IMR-90 (cell line): ENCODE measurements around the gene PTPRN2. TPM values are rescaled to one million over a fixed set of nuclear protein-coding genes. Genes with fewer than 3 reads are reported as not detected.

Source experiments
- ATAC-seq: fragments of 200-7000 bp; cut with Tn5 transposase; 2 replicates; pipeline ENCODE4 v1.9.1; 2020; ENCODE audit warnings: low read depth, mild to moderate bottlenecking, moderate library complexity
- BruUV-seq: library from RNA; stranded (reverse); fragments of 400-500 nt; replicated peaks from 2 replicates; lab custom pipeline; 2021; lab: Mats Ljungman, UMichigan
- CTCF ChIA-PET: fragments of 300-600 bp; formaldehyde crosslinking; extraction: SDS; loops from one replicate; lab custom pipeline; 2021; ENCODE audit warnings: antibody characterized with exemption; lab: Yijun Ruan, JAX
- POLR2A ChIA-PET: fragments of 300-600 bp; sonication (Branson Sonifier 250); formaldehyde crosslinking; loops from one replicate; lab custom pipeline; 2022; ENCODE audit warnings: antibody characterized with exemption; ENCODE audit not compliant: unreplicated experiment; lab: Charles Lee
- DNase-seq: peaks from one replicate; pipeline ENCODE4 v3.0.0; 2013
- H2AFZ ChIP-seq: replicated peaks from 2 replicates; pipeline ENCODE3; 2013; ENCODE audit warnings: low read length, mild to moderate bottlenecking; ENCODE audit not compliant: poor library complexity
- H2AK5ac ChIP-seq: 2 replicates; pipeline ENCODE4 v1.6.1; 2013; ENCODE audit warnings: low read depth, low read length, inconsistent platforms
- H2AK9ac ChIP-seq: replicated peaks from 2 replicates; pipeline ENCODE3; 2013; ENCODE audit warnings: mild to moderate bottlenecking, low read depth, low read length, moderate library complexity; ENCODE audit not compliant: poor library complexity
- H2BK120ac ChIP-seq: 2 replicates; pipeline ENCODE4 v1.6.1; 2013; ENCODE audit warnings: low read depth, low read length, inconsistent platforms
- H2BK15ac ChIP-seq: 3 replicates; pipeline ENCODE4 v1.6.1; 2013; ENCODE audit warnings: low read depth, low read length, inconsistent platforms
- H2BK20ac ChIP-seq: 2 replicates; pipeline ENCODE4 v1.6.1; 2013; ENCODE audit warnings: low read depth, mild to moderate bottlenecking, inconsistent platforms, low read length, moderate library complexity
- H2BK5ac ChIP-seq: 2 replicates; pipeline ENCODE4 v1.6.1; 2013; ENCODE audit warnings: mild to moderate bottlenecking, low read depth, low read length, inconsistent platforms; ENCODE audit not compliant: poor library complexity, severe bottlenecking
- H3K14ac ChIP-seq: replicated peaks from 2 replicates; pipeline ENCODE4 v1.6.1; 2013; ENCODE audit warnings: low read depth, low read length, inconsistent platforms
- H3K18ac ChIP-seq: 2 replicates; pipeline ENCODE4 v1.6.1; 2013; ENCODE audit warnings: low read depth, low read length, control low read depth
- H3K23ac ChIP-seq: 2 replicates; pipeline ENCODE4 v1.6.1; 2013; ENCODE audit warnings: low read depth, low read length, inconsistent platforms
- H3K27ac ChIP-seq: 2 replicates; pipeline ENCODE4 v1.5.1; 2013; ENCODE audit warnings: mild to moderate bottlenecking, control low read depth, low read length; ENCODE audit not compliant: insufficient read depth
- H3K27me3 ChIP-seq: 2 replicates; pipeline ENCODE4 v1.6.1; 2013; ENCODE audit warnings: low read length; ENCODE audit not compliant: control insufficient read depth, insufficient read depth
- H3K36me3 ChIP-seq: 2 replicates; pipeline ENCODE4 v1.6.1; 2013; ENCODE audit warnings: low read length, mixed read lengths; ENCODE audit not compliant: control insufficient read depth, insufficient read depth
- H3K4ac ChIP-seq: 2 replicates; pipeline ENCODE4 v1.6.1; 2013; ENCODE audit warnings: low read depth, low read length, inconsistent platforms
- H3K4me1 ChIP-seq: 2 replicates; pipeline ENCODE4 v1.6.1; 2013; ENCODE audit warnings: low read length, mixed read lengths; ENCODE audit not compliant: control insufficient read depth, insufficient read depth
- H3K4me2 ChIP-seq: 2 replicates; pipeline ENCODE4 v1.6.1; 2013; ENCODE audit warnings: low read depth, mild to moderate bottlenecking, control low read depth, low read length, moderate library complexity
- H3K4me3 ChIP-seq: 2 replicates; pipeline ENCODE4 v1.5.1; 2013; ENCODE audit warnings: low read depth, mild to moderate bottlenecking, control low read depth, low read length, moderate library complexity; ENCODE audit not compliant: insufficient read depth
- H3K56ac ChIP-seq: 2 replicates; pipeline ENCODE4 v1.6.1; 2013; ENCODE audit warnings: low read length, inconsistent platforms; ENCODE audit not compliant: insufficient read depth; ENCODE audit errors: extremely low read depth
- H3K79me1 ChIP-seq, 2 experiments: 2 replicates each; pipeline ENCODE4 v1.6.1; 2013; ENCODE audit warnings: low read length in 2 of 2, inconsistent platforms in 1 of 2, low read depth in 1 of 2
- H3K9ac ChIP-seq: 2 replicates; pipeline ENCODE4 v1.6.1; 2013; ENCODE audit warnings: low read depth, low read length, control low read depth
- H3K9me1 ChIP-seq: 2 replicates; pipeline ENCODE4 v1.6.1; 2013; ENCODE audit warnings: low read length, inconsistent platforms; ENCODE audit not compliant: insufficient read depth
- H3K9me3 ChIP-seq: 2 replicates; pipeline ENCODE4 v1.6.1; 2013; ENCODE audit warnings: low read length; ENCODE audit not compliant: control insufficient read depth, insufficient read depth
- H4K20me1 ChIP-seq: 2 replicates; pipeline ENCODE4 v1.6.1; 2013; ENCODE audit warnings: low read length, inconsistent platforms; ENCODE audit not compliant: insufficient read depth
- H4K5ac ChIP-seq: 2 replicates; pipeline ENCODE4 v1.6.1; 2013; ENCODE audit warnings: mild to moderate bottlenecking, low read depth, low read length, control low read depth
- H4K8ac ChIP-seq, 2 experiments: 2 replicates each; pipeline ENCODE4 v1.6.1; 2013; ENCODE audit warnings: low read depth in 2 of 2, low read length in 2 of 2, control low read depth in 1 of 2, inconsistent platforms in 1 of 2
- H4K91ac ChIP-seq: 2 replicates; pipeline ENCODE4 v1.6.1; 2013; ENCODE audit warnings: low read depth, low read length, inconsistent platforms; ENCODE audit not compliant: insufficient read depth
- MAFK ChIP-seq: IDR thresholded peaks from 2 replicates; pipeline ENCODE4 v1.6.1; 2012; ENCODE audit warnings: low read depth, low read length, improper control_type of control experiment
- WGBS, 2 experiments: methylation state at CpG; one replicate each; pipeline versions ENCODE4 v1.1.5 to v1.1.7; 2013; ENCODE audit warnings: missing lambda C conversion rate in 2 of 2; ENCODE audit not compliant: insufficient read length in 1 of 2; ENCODE audit errors: extremely low coverage in 2 of 2; 5-methylcytosine and 5-hydroxymethylcytosine counted together
- dilution Hi-C: fragments of 300-500 bp; cut with HindIII; formaldehyde crosslinking; loops from one replicate; pipeline ENCODE4 v1.14.3; 2018; ENCODE audit warnings: low sequenced_read_pairs; ENCODE audit not compliant: unreplicated experiment
- in situ Hi-C: fragments of 300-500 bp; cut with MboI; formaldehyde crosslinking; loops from 3 replicates; pipeline ENCODE4 v1.14.3; 2019; ENCODE audit warnings: low sequenced_read_pairs, inconsistent platforms, mixed read lengths
- intact Hi-C: fragments of 100-400 bp; cut with micrococcal nuclease; formaldehyde crosslinking; loops from 2 replicates; pipeline ENCODE4 v1.10.0; 2022
- polyA plus RNA-seq, 3 experiments: library from polyadenylated mRNA; depleted of rRNA; stranded (reverse); fragments of >200 nt; gene quantifications; 2 replicates each; pipeline ENCODE4 v1.2.3, GENCODE V29; 2012; ENCODE audit warnings: low replicate concordance in 1 of 3
- total RNA-seq: library from RNA; depleted of rRNA; stranded (reverse); fragments of >200 nt; gene quantifications from 2 replicates; pipeline ENCODE4 v1.2.3, GENCODE V29; 2012
- TF ChIP-seq, protein P1 (sequence below): fragments of 150-350 bp; IDR thresholded peaks from 2 replicates; pipeline ENCODE4 v1.6.1; 2017; ENCODE audit warnings: mild to moderate bottlenecking, antibody characterized with exemption, low read length, low read depth
- TF ChIP-seq, protein P2 (sequence below): conservative IDR thresholded peaks from 2 replicates; pipeline ENCODE4 v1.5.1; 2012; ENCODE audit warnings: mild to moderate bottlenecking, low read depth, low read length, improper control_type of control experiment

The PTPRN2 gene
- total and polyA plus RNA-seq, 2 of the 4 experiments (the other 2 are of a cell fraction), result 0.03 TPM; not detected in 1

DNA sequence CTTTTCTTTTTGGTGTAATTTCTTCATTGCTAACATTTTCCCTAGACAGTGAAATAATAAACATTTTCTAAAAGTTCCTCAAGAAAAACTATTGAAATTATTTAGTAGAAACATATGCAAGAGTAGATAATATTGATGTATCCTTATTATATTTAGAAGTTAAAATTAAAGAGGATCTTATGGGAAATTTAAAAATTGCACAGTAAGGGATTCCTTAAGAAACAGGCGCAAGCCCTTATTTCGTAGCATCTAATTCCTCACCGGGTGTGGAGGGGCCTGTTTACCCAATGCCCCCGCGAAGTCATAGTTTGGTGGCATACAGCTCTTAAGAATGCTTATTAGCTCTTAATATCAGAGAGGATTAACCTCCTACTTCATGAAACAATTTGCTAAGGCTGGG is 783.7 kb downstream of the PTPRN2 start:
- Histone ChIP-seq H3K56ac (no peak overlapping the region), H3K18ac (no peak overlapping the region), H4K20me1 (no peaks in the 10 kb centered on the region), H2AFZ (no peak overlapping the region), H3K27me3 (no peaks in the 10 kb centered on the region), H3K4me2 (no peak overlapping the region), H2BK15ac (no peak overlapping the region), H3K9ac (no peak overlapping the region), H2BK120ac (no peak overlapping the region), H3K79me1 (no peaks in the 10 kb centered on the region), H2BK5ac (no peak overlapping the region), H3K23ac (no peak overlapping the region), H2AK5ac (no peak overlapping the region), H3K9me3 (peaks cover 51% of the 10 kb centered on the region), H2BK20ac (no peak overlapping the region), H4K91ac (no peak overlapping the region), H4K8ac (no peak overlapping the region), H2AK9ac (no peak overlapping the region), H3K4ac (no peak overlapping the region), H3K27ac (no peak overlapping the region), H4K5ac (no peak overlapping the region), H3K14ac (no peak overlapping the region), H3K4me3 (no peak overlapping the region), H3K36me3 (no peaks in the 10 kb centered on the region), H3K4me1 (no peaks in the 10 kb centered on the region), H3K9me1 (no peaks in the 10 kb centered on the region)
- no CpG with 5 or more reads among the region's 5 CpGs for WGBS, 2 experiments
- dilution Hi-C loops, result no loop called here
- in situ Hi-C loops, result no loop called here
- POLR2A ChIA-PET, result no interaction called here
- DNase-seq, result no peak
- CTCF ChIA-PET, result no interaction called here
- BruUV-seq, result no TSS peak
- intact Hi-C loops, result no loop called here
- ATAC-seq, result no peak
- TF ChIP-seq, protein P1, sequence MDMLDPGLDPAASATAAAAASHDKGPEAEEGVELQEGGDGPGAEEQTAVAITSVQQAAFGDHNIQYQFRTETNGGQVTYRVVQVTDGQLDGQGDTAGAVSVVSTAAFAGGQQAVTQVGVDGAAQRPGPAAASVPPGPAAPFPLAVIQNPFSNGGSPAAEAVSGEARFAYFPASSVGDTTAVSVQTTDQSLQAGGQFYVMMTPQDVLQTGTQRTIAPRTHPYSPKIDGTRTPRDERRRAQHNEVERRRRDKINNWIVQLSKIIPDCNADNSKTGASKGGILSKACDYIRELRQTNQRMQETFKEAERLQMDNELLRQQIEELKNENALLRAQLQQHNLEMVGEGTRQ, result no peak
- TF ChIP-seq, protein P2, sequence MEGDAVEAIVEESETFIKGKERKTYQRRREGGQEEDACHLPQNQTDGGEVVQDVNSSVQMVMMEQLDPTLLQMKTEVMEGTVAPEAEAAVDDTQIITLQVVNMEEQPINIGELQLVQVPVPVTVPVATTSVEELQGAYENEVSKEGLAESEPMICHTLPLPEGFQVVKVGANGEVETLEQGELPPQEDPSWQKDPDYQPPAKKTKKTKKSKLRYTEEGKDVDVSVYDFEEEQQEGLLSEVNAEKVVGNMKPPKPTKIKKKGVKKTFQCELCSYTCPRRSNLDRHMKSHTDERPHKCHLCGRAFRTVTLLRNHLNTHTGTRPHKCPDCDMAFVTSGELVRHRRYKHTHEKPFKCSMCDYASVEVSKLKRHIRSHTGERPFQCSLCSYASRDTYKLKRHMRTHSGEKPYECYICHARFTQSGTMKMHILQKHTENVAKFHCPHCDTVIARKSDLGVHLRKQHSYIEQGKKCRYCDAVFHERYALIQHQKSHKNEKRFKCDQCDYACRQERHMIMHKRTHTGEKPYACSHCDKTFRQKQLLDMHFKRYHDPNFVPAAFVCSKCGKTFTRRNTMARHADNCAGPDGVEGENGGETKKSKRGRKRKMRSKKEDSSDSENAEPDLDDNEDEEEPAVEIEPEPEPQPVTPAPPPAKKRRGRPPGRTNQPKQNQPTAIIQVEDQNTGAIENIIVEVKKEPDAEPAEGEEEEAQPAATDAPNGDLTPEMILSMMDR, result no peak
- peak; percentile 22; the same call in 1 of the 2 replicates for TF ChIP-seq MAFK
